ENCODE results near the gene RAB25.
"Not testable (repeated sequence)": the region's sequence is repeated elsewhere in the genome, so short reads cannot be mapped to it uniquely, and the experiment has no call there.

RAB25 gene
- 0.39 to 2.5 (median 1.4) reads per million in 3 experiments for total RNA-seq

DNA sequence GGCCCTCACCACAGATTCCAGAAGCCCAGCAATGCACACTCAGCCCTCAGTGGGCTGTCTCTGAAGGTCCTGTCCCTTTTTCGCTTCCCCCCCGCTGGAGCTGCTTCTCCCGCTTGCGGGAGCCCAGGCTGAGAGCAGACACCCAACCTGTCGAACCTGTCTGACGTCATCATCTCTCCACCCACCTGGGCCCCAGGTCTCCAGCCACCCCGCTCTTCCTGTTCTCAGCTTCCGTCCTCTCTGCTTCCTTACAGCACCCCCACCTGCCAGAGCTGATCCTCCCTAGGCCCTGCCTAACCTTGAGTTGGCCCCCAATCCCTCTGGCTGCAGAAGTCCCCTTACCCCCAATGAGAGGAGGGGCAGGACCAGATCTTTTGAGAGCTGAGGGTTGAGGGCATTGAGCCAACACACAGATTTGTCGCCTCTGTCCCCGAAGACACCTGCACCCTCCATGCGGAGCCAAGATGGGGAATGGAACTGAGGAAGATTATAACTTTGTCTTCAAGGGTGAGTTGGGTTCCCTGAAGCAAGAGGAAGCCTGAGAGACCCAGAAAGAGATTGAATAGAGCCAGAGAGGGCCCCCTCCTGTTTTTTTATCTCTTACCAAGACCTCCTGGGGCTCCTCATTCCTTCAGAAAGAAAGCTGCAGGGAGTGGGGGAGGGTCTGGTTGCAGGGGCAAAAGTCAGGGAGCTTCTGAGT, at the start of gene RAB25:
RAB25 (plus strand) TSS at position 224 of the 700 bp plus-strand sequence; CDS start at position 465, 241 bp downstream.
- DNase-seq: no peak

GRCh38 chr1:156012051-156012817, 48.7 kb upstream of the RAB25 start:
- DNase-seq: no peak

GRCh38 chr1:156014829-156015228, 46.1 kb upstream of the RAB25 start:
- DNase-seq: no peak

GRCh38 chr1:156019946-156020292, 41.0 kb upstream of the RAB25 start:
- no peak for DNase-seq

DNA sequence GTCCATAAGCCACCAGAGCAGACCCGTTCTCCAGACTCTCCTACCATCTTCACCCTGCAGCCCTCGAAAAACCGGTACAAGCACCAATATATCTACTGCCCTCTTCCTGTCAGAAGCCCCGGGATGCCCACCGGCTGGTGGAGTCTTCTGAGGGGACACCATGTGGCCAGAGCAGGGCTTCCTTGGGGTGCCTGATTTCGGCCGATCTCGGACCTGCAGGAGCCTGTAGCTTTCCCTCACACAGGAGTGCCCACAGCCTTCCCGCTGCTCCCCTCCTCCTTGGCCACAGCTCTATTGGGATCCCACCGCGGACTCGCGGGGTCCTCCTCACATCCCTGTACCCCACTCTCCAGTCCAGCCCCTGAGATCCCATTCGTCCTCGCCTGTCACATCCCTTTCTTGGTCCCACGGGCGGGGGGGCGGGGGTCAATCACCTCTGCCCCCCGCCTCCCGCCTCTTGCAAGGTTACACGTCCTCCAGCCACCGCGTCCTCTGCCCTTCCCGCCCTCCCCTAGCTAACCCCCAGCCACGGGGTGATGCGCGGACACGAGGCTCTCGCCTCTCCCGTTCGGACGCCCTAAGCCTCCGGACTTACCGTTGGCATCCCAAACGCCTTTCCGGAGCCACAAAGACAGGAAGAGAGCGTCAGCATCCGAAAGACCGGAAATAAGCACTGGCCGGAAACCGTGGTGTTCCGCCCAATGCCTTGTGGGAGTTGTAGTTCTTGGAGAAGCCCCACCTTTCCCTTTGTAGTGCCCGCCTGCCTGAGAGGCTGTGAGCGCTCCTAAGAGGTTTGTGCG, 40.5 kb upstream of the RAB25 start, which contains the start of gene SSR2:
SSR2 (minus strand) TSS at position 659 of the 800 bp plus-strand sequence. CDS start 784 bp downstream, outside the sequence.
- DNase-seq: peak; percentile 83

- no peak for DNase-seq
Measured at GRCh38 chr1:156021093-156021428, 39.9 kb upstream of the RAB25 start.

DNA sequence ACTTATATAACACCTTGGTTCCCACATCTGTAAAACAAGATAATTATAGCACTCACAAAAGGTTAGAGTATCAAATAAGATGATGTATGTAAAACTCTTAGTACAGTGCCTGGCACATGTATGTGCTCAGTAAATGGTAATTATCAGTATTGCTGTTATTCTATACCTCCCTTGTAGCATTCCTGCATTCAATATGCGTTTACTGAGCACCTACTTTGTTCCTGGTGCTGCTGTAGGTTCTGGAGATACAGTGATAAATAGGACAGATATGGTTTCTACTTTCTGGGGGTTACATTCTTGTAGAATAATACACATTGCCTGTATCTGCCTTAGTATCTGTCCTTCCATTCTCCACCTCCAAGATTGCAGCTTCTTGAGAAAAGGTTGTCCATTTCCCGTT, 39.0 kb upstream of the RAB25 start:
- DNase-seq: no peak

DNA sequence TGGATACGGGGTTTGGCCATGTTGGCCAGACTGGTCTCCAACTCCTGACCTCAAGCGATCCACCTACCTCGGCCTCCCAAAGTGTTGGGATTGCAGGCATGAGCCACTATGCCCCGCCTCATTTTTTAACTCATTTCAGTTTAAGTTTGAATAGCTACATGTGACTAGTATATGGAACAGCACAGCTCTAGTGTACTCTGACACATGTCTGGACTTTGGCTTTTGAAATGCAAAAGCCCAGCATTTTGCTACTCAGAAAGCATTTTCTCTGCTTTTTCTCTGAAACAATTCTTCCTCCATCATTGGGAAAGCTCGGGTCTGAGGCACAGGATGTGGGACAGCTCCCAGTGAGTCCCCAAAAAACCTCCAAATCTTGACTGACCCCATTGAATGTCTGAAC, 36.2 kb upstream of the RAB25 start:
- DNase-seq: no peak

- no peak for DNase-seq
Measured at GRCh38 chr1:156025876-156026275, 35.1 kb upstream of the RAB25 start.

- DNase-seq: no peak
Measured at GRCh38 chr1:156026588-156026987, 34.4 kb upstream of the RAB25 start.

DNA sequence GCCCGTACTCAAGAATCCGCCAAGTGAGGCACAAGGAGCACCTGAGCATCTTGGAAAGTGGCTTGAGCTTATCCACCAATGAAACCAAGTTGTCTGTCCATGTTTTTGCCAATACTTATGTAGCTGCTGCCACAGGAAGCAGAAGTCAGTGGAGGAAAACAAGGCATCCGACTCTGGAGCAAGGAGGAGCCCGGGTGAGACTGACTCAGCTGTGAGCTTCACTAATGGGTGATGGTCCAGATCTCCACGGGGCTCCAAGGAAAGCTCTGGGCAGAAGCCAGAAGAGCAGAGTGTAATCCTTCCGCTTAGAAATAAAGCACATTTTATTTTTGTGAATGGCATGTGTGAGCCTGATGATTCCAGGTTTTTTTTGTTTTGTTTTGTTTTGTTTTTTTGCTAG, 27.9 kb upstream of the RAB25 start:
- no peak for DNase-seq

GRCh38 chr1:156034991-156035390, 26.0 kb upstream of the RAB25 start:
- DNase-seq: not testable (repeated sequence)

GRCh38 chr1:156042828-156043227, 18.1 kb upstream of the RAB25 start:
- DNase-seq: no peak

GRCh38 chr1:156045076-156045475, 15.9 kb upstream of the RAB25 start:
- no peak for DNase-seq

DNA sequence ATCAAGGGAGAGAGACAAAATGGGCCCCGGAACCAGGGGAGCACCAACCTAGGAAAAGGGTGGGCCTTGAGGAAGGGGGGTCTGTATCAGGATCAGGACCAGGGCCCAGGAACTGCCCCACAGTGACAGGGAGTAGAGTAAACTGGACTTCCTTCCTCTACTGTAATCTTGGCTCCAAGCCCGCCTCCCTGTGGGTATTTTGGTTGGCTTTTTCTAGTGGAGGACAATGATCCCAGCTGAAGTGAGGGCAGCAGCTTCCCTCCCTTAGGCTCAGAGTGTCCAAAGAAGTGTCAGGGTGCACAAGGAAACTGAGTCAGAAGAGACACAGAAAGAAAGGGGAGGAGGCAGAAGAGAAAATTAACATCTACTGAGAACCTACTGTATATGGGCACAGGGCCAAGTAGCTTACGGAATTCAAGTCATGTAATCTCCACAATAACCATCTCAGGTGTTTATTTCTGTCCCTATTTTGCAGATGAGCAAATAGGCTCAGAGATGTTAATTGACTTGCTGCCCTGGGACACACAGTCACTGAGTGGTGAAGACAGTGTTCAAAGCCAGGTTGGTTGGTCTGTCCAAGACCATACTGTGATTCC, 12.2 kb upstream of the RAB25 start:
- no peak for DNase-seq

- DNase-seq: no peak
Measured at GRCh38 chr1:156050376-156050775, 10.6 kb upstream of the RAB25 start.

DNA sequence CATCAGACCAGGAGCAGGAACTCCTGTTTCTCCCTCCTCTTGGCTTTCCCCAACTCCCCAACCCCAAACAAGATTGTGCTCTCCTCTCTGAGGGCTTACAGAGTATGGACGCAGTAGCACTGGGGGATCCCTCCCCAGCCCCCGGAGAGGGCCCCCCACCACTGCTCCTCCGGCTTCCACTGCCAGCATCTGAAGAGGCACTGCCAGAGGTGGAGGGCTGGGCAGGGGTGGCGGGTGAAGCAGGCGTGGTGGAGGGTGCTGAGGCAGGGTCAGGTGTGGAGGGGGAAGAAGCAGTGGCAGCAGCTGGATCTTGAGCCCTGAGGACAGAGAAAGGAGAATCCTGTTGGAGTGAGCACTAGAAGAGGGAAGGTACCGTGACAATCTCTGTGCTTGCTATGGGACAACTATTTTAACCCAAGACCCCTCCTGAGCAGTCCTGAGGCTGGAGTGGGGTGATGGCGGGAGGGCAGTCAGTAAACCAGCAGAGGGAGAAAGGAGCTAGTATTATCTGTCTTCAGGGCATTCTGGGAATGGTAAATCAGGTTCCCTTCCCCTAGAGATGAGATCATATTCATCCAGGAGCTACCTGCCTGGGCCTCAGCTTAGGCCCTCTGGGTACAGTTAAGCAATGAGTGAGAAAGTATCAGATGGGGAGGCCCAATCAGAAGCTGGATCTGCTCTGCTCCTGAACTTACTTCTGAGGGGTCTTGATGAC, 9.8 kb upstream of the RAB25 start:
- no peak for DNase-seq

- DNase-seq: peak; percentile 53
Measured at GRCh38 chr1:156052862-156053767, 7.8 kb upstream of the RAB25 start.

GRCh38 chr1:156053768-156054499, 7.0 kb upstream of the RAB25 start, which contains the start of gene UBQLN4:
Gene UBQLN4 (minus strand): TSS chr1:156053798. CDS start chr1:156053701, 97 bp downstream.
- peak; percentile 79 for DNase-seq

Measured in central memory CD4-positive, alpha-beta T cell (primary cell).